ENCODE measurements around the gene ITGAX. TPM values are rescaled to one million over a fixed set of nuclear protein-coding genes. Genes with fewer than 3 reads are reported as not detected.

The ITGAX gene
- total RNA-seq, 4 donors from 2014 or later = 1.8 to 9.3 (median 4.3) TPM

GRCh38 chr16:31361201-31362110 lies 6.5 kb downstream of the ITGAX start:
- TF ChIP-seq EP300 (IDR thresholded peaks at IDR 0.05) (no peak), POLR2A (IDR thresholded peaks at IDR 0.05) (no peak)
- TF ChIP-seq, protein P1, sequence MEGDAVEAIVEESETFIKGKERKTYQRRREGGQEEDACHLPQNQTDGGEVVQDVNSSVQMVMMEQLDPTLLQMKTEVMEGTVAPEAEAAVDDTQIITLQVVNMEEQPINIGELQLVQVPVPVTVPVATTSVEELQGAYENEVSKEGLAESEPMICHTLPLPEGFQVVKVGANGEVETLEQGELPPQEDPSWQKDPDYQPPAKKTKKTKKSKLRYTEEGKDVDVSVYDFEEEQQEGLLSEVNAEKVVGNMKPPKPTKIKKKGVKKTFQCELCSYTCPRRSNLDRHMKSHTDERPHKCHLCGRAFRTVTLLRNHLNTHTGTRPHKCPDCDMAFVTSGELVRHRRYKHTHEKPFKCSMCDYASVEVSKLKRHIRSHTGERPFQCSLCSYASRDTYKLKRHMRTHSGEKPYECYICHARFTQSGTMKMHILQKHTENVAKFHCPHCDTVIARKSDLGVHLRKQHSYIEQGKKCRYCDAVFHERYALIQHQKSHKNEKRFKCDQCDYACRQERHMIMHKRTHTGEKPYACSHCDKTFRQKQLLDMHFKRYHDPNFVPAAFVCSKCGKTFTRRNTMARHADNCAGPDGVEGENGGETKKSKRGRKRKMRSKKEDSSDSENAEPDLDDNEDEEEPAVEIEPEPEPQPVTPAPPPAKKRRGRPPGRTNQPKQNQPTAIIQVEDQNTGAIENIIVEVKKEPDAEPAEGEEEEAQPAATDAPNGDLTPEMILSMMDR (IDR thresholded peaks at IDR 0.05) = no peak
- H3K27ac ChIP-seq = no peak overlapping the region
- 78 to 79% methylated on average over 24 to 26 of the region's 28 CpGs for WGBS, 2 donors
- no peaks in the 10 kb centered on the region for H3K36me3 ChIP-seq
- no peaks in the 10 kb centered on the region for H3K27me3 ChIP-seq
- H3K4me3 ChIP-seq = no peak overlapping the region
- DNase-seq (ENCODE audit: low spot score in 2 of 2) = no peak
- H3K4me1 ChIP-seq = no peaks in the 10 kb centered on the region
- H3K9me3 ChIP-seq = no peaks in the 10 kb centered on the region

GRCh38 chr16:31362476-31363405 lies 7.8 kb downstream of the ITGAX start:
- no peak for DNase-seq (ENCODE audit: low spot score in 2 of 2)
- no peaks in the 10 kb centered on the region for H3K4me1 ChIP-seq
- 82 to 85% methylated on average over 23 to 24 of the region's 26 CpGs for WGBS, 2 donors
- no peaks in the 10 kb centered on the region for H3K27me3 ChIP-seq
- H3K36me3 ChIP-seq = no peaks in the 10 kb centered on the region
- H3K9me3 ChIP-seq = no peaks in the 10 kb centered on the region
- H3K4me3 ChIP-seq = no peak overlapping the region
- TF ChIP-seq, protein P1 (IDR thresholded peaks at IDR 0.05) = no peak
- TF ChIP-seq EP300 (IDR thresholded peaks at IDR 0.05) (no peak), POLR2A (IDR thresholded peaks at IDR 0.05) (no peak)
- H3K27ac ChIP-seq = no peak overlapping the region

DNA sequence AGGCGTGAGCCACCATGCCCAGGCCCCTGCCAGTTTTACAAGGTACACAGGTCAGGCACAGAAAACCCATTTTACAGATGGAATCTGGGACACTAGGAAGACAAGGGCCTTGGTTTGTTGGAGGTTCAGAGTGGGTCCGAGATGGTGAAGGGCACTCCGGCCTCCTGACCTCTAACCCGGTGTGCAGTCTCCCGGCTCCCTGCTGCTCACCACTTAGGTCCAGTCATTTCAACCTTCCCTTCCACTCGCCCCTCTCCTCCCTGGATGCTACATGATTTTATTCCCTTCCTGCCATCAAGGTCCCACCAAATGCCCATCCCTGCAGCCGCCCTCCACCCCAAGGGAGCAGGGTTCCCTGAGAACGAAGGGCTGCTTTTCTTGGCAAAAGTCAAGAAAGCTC lies 8.7 kb downstream of the ITGAX start:
- Histone ChIP-seq H3K4me1 (no peaks in the 10 kb centered on the region), H3K27ac (no peak overlapping the region), H3K4me3 (no peak overlapping the region), H3K27me3 (no peaks in the 10 kb centered on the region), H3K9me3 (no peaks in the 10 kb centered on the region), H3K36me3 (no peaks in the 10 kb centered on the region)
- 81 to 85% methylated on average over 8 of the region's 8 CpGs for WGBS, 2 donors
- TF ChIP-seq POLR2A (IDR thresholded peaks at IDR 0.05) = no peak
- TF ChIP-seq EP300 (IDR thresholded peaks at IDR 0.05) = no peak
- TF ChIP-seq, protein P1 (IDR thresholded peaks at IDR 0.05) = no peak
- no peak for DNase-seq (ENCODE audit: low spot score in 2 of 2)

GRCh38 chr16:31364421-31364820 lies 9.4 kb downstream of the ITGAX start:
- H3K9me3 ChIP-seq = no peaks in the 10 kb centered on the region
- no peak overlapping the region for H3K4me3 ChIP-seq
- H3K27me3 ChIP-seq = no peaks in the 10 kb centered on the region
- no peak for DNase-seq (ENCODE audit: low spot score in 2 of 2)
- 81 to 82% methylated on average over 6 of the region's 6 CpGs for WGBS, 2 donors
- no peaks in the 10 kb centered on the region for H3K4me1 ChIP-seq
- H3K27ac ChIP-seq = no peak overlapping the region
- no peaks in the 10 kb centered on the region for H3K36me3 ChIP-seq
- no peak for TF ChIP-seq EP300 (IDR thresholded peaks at IDR 0.05)
- TF ChIP-seq POLR2A (IDR thresholded peaks at IDR 0.05) = no peak
- TF ChIP-seq, protein P1 (IDR thresholded peaks at IDR 0.05) = no peak

Data from tibial nerve (tissue), 4 donors.